GM12865 (cell line): Measurements from ENCODE around the gene ABHD8.
A peak's percentile ranks its signal among the peaks of the same experiment; 100 is the strongest.

Experiments used
- DNase-seq: peaks from one replicate; pipeline ENCODE4 v3.0.0; 2010; ENCODE audit warnings: low read depth
- H3K4me3 ChIP-seq: 2 replicates; pipeline ENCODE4 v1.5.1; 2011; ENCODE audit warnings: mild to moderate bottlenecking, low read depth, low read length, control low read depth
- TF ChIP-seq, protein P1 (sequence below): IDR thresholded peaks from 2 replicates; pipeline ENCODE4 v1.5.1; 2011; ENCODE audit warnings: low read length, control low read depth, low read depth, inconsistent platforms; ENCODE audit not compliant: insufficient read depth; ENCODE audit errors: missing control alignments

The ABHD8 gene

DNA sequence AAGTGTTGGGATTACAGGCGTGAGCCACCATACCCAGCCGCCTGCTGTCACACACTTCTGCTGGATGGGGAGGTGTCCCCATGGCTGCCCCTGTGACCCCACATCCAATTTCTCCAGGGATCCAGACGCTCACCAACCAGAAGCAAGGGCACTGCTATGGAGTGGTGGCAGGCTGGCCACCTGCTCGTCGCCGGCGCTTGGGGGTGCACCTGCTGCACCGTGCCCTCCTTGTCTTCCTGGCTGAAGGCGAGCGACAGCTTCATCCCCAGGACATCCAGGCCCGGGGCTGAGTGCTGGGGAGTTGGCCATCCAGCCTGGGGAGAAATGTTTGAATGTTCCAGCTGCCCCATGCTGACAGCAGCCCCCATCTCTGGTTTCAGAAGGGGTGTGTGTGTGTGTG, 17.0 kb downstream of the ABHD8 start:
- no peak for DNase-seq
- TF ChIP-seq, protein P1, sequence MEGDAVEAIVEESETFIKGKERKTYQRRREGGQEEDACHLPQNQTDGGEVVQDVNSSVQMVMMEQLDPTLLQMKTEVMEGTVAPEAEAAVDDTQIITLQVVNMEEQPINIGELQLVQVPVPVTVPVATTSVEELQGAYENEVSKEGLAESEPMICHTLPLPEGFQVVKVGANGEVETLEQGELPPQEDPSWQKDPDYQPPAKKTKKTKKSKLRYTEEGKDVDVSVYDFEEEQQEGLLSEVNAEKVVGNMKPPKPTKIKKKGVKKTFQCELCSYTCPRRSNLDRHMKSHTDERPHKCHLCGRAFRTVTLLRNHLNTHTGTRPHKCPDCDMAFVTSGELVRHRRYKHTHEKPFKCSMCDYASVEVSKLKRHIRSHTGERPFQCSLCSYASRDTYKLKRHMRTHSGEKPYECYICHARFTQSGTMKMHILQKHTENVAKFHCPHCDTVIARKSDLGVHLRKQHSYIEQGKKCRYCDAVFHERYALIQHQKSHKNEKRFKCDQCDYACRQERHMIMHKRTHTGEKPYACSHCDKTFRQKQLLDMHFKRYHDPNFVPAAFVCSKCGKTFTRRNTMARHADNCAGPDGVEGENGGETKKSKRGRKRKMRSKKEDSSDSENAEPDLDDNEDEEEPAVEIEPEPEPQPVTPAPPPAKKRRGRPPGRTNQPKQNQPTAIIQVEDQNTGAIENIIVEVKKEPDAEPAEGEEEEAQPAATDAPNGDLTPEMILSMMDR = no peak
- H3K4me3 ChIP-seq = no peak overlapping the region

DNA sequence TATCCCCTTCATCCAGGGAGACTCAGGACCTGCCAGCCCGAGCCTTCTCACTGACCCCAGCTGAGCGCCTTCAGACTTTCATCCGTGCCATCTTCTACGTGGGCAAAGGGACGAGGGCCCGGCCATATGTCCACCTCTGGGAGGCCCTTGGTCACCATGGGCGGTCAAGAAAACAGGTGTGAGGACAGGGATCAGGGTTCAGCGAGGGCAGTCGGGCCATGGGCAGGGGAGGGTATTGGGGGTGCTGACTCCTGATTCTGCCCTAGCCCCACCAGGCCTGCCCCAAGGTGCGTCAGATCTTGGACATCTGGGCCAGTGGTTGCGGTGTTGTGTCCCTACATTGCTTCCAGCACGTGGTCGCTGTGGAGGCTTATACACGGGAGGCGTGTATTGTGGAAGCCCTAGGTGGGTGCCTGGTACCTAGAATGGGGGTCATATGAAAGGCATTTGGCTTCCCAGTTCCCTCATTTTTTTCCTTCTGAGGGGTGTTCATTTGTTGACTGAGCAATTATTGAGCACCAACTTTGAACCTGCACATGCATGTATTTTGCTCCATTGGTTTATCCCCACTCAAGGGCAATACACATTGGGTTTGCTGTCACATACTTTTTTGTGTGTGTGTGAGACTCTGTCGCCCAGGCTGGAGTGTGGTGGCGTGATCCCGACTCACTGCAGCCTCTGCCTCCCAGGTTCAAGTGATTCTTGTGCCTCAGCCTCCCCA, 17.6 kb downstream of the ABHD8 start:
- TF ChIP-seq, protein P1 = no peak
- H3K4me3 ChIP-seq = no peak overlapping the region
- no peak for DNase-seq

DNA sequence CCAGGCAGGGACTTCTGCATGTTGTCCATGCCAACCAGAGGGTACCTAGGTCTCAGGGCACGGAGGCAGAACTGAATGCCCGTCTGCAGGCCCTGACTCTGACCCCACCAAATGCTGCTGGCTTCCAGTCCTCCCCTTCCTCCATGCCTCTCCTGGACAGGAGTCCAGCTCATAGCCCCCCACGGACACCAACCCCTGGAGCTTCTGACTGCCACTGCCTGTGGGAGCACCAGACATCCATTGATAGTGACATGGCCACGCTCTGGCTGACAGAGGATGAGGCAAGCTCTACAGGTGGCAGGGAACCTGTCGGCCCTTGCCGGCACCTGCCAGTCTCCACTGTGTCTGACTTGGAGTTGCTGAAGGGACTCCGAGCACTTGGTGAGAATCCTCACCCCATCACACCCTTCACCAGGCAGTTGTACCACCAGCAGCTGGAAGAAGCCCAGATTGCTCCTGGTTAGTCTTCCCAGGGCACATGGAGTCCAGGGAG, 19.7 kb downstream of the ABHD8 start:
- TF ChIP-seq, protein P1 = no peak
- no peak for DNase-seq
- no peak overlapping the region for H3K4me3 ChIP-seq

DNA sequence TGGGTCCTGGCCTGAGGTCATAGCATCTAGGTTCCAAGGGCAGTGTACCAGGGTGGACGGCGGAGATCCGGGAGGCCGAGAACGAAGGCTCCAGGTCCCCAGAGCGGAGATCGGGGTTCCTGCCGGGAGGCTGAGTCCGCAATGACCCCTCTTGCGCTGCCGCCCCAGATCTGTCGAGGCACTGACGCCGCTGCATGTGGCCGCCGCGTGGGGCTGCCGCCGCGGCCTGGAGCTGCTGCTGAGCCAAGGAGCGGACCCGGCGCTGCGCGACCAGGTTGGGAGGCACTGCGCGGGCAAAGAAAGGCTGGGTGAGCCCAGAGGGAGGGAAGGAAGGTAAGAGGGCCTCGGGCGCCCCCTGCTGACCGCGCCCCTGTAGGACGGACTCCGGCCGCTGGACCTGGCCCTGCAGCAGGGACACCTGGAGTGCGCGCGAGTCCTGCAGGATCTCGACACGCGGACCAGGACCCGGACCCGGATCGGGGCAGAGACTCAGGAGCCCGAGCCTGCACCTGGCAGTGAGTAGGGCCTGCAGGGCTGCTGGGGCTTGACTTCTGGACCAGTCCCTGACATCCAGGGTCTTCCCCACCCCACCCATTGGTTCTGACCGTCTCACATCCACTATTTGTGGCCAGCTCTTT, 20.6 kb downstream of the ABHD8 start:
- peak; percentile 95 for DNase-seq
- H3K4me3 ChIP-seq = peak overlapping the region; percentile 82

DNA sequence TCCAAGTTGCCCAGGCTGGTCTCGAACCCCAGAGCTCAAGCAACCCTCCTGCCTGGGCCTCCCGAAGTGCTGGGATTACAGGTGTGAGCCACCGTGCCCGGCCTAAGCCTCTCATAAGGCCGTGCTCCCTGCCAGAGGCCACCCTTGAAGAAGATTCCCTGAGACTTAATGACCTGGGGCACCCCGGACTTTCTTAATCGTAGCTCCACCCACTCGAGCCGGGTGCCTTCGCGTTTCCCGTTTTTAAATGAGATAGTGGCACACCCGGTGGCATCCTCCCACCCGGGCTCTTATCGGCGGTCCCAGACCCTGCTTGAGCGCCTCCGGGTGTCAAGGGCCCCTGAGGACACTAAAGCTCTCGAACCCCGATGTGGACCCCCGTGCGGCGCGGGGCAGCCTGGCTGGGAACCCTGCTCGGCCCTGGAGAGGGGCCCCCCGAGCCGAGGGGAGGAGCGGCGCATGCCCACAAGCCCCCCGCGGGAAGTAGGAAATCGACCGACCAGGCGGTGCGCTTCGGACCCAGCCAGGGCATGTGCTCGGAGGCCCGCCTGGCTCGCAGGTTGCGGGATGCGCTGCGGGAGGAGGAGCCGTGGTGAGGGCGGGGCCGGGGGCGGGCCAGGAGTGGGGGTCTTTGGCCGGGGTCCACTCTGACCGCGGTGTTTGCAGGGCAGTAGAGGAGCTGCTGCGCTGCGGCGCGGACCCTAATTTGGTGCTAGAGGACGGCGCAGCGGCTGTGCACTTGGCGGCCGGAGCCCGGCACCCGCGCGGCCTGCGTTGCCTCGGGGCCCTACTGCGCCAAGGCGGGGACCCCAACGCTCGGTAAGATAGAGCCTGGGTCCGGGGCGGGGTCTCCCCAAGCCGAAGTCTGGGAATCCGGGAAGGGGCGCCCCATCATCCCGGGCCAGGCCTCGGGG, 21.6 kb downstream of the ABHD8 start, which contains the start of gene ANKLE1:
Gene ANKLE1 (plus strand): TSS at position 511 of the 914 bp plus-strand sequence. CDS start 20 bp downstream, at position 531.
- TF ChIP-seq, protein P1 = no peak
- peak within 1 kb of the TSS; percentile 82 for H3K4me3 ChIP-seq
- peak; percentile 86 for DNase-seq

More for the DNA sequence above, 20.6 kb downstream of the ABHD8 start:
- TF ChIP-seq, protein P1 = peak; percentile 97

DNA sequence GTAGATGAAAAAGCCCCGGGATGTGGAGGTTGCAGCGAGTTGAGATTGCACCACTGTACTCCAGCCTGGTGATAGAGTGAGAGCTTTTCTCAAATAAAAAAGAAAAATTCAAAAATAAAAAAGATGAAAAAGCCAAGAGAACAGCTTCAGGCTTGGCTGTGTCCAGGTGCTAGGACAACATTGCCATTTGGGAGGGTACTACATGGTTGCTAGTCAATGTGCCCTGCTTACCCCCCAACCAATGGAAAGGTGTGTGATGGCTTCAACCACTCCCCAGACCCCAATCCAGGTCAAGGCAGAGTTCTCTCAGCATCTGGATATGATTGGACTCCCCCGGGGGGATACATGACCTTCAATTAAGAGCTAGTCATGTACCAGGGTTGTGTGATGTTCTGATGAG, 23.8 kb downstream of the ABHD8 start:
- DNase-seq = no peak
- TF ChIP-seq, protein P1 = no peak
- no peak overlapping the region for H3K4me3 ChIP-seq
